KOPT-K1 (cell line): Measurements from ENCODE around the gene ADCK2.
"Not testable (repeated sequence)": the region's sequence is repeated elsewhere in the genome, so short reads cannot be mapped to it uniquely, and the experiment has no call there.

Experiments
- H3K27ac ChIP-seq: fragments of 200-600 bp; sonication (generic); 2 replicates; pipeline ENCODE4 v1.5.1; 2016; ENCODE audit warnings: antibody characterized with exemption, mild to moderate bottlenecking, low read depth, low read length; ENCODE audit not compliant: poor library complexity, severe bottlenecking
- H3K36me3 ChIP-seq: fragments of 200-600 bp; sonication (generic); 2 replicates; pipeline ENCODE4 v1.5.1; 2017; ENCODE audit warnings: antibody characterized with exemption, mild to moderate bottlenecking, low read length, moderate library complexity; ENCODE audit not compliant: insufficient read depth
- H3K9me3 ChIP-seq: fragments of 200-600 bp; sonication (generic); 2 replicates; pipeline ENCODE4 v1.5.1; 2017; ENCODE audit warnings: antibody characterized with exemption, low read length, mild to moderate bottlenecking; ENCODE audit not compliant: insufficient read depth, poor library complexity, severe bottlenecking

Gene ADCK2

DNA sequence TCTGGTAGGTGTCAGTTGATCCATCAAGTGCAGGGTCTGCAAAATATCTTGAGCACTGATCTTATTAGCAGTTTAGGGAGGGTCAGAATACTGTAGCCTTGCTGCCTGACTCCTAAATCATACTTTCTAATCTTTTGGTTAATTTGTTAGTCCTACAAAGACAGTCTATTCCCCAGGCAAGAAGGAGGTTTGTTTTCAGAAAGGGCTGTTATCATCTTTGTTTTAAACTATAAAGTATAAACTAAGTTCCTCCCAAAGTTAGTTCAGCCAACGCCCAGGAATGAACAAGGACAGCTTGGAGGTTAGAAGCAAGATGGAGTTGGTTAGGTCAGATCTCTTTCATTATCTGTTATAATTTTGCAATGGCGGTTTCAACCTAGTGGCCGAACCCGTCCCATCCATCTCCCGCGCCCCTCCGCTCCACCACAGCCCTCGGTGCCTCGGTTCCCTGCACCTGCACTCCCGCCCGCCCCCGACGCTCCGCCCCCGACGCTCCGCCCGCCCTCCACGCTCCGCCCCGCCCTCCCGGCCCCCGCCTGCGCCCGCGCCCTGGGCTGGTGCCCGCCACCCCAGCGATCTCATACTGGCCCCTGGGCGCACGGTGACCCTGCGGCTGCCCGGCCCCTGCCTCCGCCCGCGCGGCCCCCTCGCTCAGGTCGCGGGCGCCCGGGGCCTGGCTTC is at the start of gene ADCK2:
Gene ADCK2, plus strand, starts transcription at position 564 of the 681 bp plus-strand sequence. CDS start 386 bp downstream, outside the sequence.
- Histone ChIP-seq H3K9me3 (no peaks in the 10 kb centered on the region), H3K27ac (peak within 1 kb of the TSS; percentile 89), H3K36me3 (peaks cover 22% of the 10 kb centered on the region)

- no peak overlapping the region for H3K27ac ChIP-seq
- H3K36me3 ChIP-seq = no peaks in the 10 kb centered on the region
- no peaks in the 10 kb centered on the region for H3K9me3 ChIP-seq
Observed at GRCh38 chr7:140623980-140624379, 48.8 kb upstream of the ADCK2 start.

DNA sequence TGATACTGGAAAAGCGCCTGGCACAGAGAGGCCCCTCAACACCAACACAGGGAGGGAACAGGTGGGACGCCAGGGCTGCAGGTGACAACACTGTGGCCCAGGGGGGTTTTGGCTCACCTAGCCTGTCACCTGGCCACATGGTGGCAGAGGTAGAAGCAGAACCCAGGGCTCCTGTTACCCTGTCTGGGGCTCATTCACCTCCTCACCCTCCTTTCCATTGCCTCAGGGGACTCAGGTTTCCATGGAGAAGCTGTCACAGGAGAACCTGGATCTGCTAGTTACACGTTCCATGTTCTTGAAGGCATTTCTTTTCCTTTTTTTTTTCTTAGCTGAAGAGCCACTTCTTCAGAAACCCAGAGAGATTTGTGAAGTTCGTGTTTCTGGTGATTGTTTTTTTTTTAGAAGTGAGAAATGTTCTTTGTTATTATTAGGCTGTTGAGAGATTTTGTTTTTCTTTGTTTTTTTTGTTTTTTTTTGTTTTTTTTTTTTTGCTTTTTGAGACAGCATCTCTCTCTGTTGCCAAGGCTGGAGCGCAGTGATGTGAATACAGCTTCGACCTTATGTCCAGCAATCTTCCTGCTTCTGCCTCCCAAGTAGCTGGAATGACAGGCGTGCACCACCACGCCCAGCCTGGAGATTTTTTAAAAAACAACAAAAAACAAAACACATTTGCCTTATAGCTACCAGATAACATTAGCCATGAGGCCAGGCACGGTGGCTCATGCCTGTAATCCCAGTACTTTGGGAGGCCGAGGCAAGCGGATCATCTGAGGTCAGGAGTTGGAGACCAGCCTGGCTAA is 48.2 kb upstream of the ADCK2 start:
- Histone ChIP-seq H3K36me3 (no peaks in the 10 kb centered on the region), H3K9me3 (no peaks in the 10 kb centered on the region), H3K27ac (no peak overlapping the region)

GRCh38 chr7:140625192-140625558 is 47.6 kb upstream of the ADCK2 start:
- H3K36me3 ChIP-seq, H3K9me3 ChIP-seq, H3K27ac ChIP-seq: not testable (repeated sequence)

DNA sequence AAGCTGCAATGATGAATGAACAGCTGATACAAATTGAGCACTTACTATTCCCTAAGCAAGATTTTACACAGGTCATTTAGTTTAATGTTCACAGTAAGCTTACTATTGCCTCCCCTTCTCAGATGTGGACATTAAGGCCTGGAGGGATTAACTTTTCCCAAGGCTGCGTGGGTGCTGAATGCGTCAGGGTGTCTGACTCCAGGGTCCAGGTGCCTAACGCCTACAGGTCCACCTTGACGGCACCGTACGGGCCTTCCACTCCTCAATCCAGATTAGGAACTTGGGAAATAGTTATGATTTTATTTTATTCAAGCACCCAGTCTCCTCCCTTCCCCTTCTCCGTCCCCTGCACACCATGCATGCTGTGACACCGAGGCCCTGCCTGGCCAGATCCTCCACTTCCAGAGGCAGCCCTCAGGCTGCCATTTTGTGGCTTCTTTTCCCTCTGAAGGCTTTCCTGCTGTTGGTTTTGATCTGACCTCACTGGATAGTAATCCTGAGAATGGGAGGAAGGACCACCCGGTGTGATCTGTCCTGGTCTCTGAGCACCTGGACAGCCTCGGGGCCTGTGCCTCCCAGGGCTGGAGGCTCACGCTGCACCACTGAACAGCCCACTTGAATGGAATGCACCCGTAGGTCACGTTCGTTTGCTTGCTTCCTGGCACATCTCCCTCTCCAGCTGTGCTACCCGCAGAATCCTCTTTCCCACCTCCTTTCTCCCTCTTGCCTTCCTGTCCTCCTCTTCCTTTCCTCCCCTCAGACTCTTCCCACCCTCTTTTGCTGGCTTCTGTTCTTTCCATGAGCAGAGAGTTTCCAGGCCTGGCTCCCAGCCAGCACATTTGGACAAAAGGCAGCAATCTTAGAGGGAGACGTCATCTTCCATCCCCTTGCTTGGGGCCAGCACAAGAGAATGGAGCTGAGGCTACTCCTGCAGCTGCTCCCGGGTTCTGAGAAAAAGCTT is 46.6 kb upstream of the ADCK2 start:
- Histone ChIP-seq H3K27ac (no peak overlapping the region), H3K36me3 (no peaks in the 10 kb centered on the region)

GRCh38 chr7:140631021-140631420 is 41.7 kb upstream of the ADCK2 start:
- Histone ChIP-seq H3K9me3 (no peaks in the 10 kb centered on the region), H3K27ac (no peak overlapping the region), H3K36me3 (no peaks in the 10 kb centered on the region)

More for the DNA sequence above, 46.6 kb upstream of the ADCK2 start:
- no peaks in the 10 kb centered on the region for H3K9me3 ChIP-seq

- Histone ChIP-seq H3K9me3 (no peaks in the 10 kb centered on the region), H3K27ac (no peak overlapping the region), H3K36me3 (no peaks in the 10 kb centered on the region)
Observed at GRCh38 chr7:140631602-140632001, 41.1 kb upstream of the ADCK2 start.

- Histone ChIP-seq H3K36me3 (no peaks in the 10 kb centered on the region), H3K27ac (no peak overlapping the region), H3K9me3 (no peaks in the 10 kb centered on the region)
Observed at GRCh38 chr7:140635345-140635744, 37.4 kb upstream of the ADCK2 start.

- H3K27ac ChIP-seq = no peak overlapping the region
- H3K36me3 ChIP-seq = no peaks in the 10 kb centered on the region
- H3K9me3 ChIP-seq = no peaks in the 10 kb centered on the region
Observed at GRCh38 chr7:140635816-140636215, 36.9 kb upstream of the ADCK2 start.

DNA sequence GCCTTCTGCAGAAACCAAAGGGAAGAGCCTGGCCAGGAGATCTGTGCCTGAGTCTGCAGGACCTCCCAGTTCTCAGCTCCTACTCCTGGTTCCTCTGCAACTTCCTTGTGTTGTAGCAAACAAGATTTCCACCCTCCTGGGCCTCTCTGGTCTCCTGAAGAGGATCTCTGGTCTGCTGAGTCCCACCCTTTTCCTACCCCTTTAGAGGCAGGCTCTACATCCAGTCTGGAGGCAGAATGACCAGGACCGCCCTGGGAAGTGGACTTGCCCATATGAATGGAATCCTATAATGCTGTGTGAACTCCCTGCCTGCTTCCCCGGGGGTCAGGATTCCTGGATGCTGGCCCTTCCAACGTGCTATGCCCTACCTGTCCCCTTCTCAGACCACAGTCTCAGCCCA is 35.3 kb upstream of the ADCK2 start:
- H3K36me3 ChIP-seq = no peaks in the 10 kb centered on the region
- H3K27ac ChIP-seq = no peak overlapping the region
- H3K9me3 ChIP-seq = no peaks in the 10 kb centered on the region

DNA sequence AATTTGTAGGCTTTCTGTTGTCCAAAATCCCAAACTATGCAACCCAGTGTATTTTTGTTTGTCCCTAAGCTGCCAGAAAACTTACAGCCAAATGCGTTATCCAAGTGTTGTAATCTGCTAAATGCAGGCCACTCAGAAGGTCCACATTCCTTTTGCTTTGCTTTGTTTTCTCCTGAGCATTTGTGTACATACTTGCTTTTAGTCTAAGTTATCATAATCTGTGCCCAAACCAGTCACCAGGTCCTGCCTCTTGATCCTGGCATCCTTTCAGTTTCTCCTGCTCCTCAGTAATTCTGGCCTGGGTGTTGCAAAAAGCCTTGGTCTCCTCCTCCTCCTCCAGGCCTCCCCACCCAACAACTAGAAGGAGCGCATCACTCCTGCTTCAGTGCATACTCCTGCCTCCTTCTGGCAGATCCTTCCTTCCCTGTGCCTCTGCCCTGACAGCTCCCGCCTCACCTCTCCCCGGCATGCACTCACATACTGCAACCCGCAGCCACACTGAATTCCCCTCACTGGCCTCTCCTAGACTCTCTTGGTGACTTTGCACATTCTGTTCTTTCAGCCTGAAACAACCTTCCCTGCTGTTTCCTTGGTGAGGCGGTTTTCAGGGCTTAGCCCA is 34.5 kb upstream of the ADCK2 start:
- H3K27ac ChIP-seq = no peak overlapping the region

DNA sequence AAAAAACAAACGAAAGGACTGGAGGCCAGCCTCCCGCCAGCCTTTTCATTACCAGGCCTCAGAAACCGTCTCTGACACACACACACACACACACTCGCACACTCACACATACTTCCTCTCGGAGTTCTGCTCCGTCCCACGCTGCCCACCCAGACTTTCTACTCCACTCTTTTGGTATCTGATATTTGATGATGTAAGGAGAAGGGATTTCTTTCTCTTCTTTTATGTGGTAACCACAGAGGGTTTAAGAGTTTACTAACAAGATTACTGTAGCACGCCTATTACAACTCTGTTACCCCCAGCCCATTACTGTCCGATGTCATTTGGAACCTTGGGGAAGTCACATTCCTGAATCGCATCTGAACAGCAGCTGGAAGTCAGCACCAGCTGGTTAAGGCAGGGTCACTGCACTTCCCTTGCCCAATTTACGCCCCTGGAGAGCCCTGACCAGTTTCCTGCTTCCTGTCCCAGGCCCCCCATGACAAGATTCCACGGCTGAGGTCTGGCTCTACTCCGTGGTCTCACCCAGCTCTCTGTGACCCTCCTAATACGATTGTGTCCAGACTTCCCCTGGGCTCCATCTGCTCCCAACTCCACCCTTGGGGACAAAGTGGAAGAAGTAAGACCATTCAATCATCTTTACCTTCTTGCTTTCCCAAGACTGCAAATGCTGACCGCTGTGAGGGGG is 33.2 kb upstream of the ADCK2 start:
- H3K9me3 ChIP-seq = no peaks in the 10 kb centered on the region
- H3K27ac ChIP-seq = no peak overlapping the region
- H3K36me3 ChIP-seq = no peaks in the 10 kb centered on the region

More for the DNA sequence above, 34.5 kb upstream of the ADCK2 start:
- Histone ChIP-seq H3K9me3 (no peaks in the 10 kb centered on the region), H3K36me3 (no peaks in the 10 kb centered on the region)

DNA sequence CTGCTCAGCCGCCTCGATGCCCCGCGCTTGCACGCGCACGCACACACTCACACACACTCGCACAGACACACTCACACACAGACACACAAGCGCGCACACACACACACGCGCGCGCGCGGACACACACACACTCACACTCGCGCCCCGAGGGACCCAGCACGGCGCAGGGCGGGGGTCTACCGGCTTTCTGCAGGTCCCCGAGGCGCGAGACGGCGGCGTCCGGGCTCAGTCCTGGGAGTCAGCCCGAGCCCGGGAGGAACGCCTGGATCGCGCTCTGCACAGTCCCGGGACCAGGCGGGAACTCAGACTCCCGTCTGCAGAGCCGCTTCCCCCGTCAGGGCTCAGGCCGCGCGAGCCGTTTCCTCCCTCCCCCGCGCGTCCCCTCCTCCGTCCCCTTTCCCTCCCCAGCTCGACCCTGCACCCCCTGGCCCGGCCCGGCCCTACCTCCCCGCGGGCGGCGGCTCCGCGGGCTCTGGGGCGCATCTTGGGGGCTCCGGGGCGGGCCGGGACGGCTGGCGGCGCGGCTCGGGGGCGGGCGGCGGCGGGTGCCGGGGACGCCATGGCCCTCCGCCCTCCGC is 32.6 kb upstream of the ADCK2 start:
- no peaks in the 10 kb centered on the region for H3K36me3 ChIP-seq
- H3K9me3 ChIP-seq = no peaks in the 10 kb centered on the region
- H3K27ac ChIP-seq = no peak overlapping the region
